DOHH2 (cell line): Measurements from ENCODE around the gene OCA2.

ENCODE experiments used
- EZH2phosphoT487 ChIP-seq: fragments of 200-600 bp; sonication (generic); IDR thresholded peaks from 2 replicates; pipeline ENCODE4 v1.6.1; 2017; ENCODE audit warnings: borderline replicate concordance, mild to moderate bottlenecking, antibody characterized with exemption, low read length, moderate library complexity, mixed read lengths
- TF ChIP-seq, protein P1 (sequence below): fragments of 200-600 bp; sonication (generic); IDR thresholded peaks from one replicate; pipeline ENCODE4 v1.5.1; 2014; ENCODE audit warnings: antibody characterized with exemption, mild to moderate bottlenecking, low read depth, low read length; ENCODE audit not compliant: poor library complexity, severe bottlenecking

- TF ChIP-seq, protein P1, sequence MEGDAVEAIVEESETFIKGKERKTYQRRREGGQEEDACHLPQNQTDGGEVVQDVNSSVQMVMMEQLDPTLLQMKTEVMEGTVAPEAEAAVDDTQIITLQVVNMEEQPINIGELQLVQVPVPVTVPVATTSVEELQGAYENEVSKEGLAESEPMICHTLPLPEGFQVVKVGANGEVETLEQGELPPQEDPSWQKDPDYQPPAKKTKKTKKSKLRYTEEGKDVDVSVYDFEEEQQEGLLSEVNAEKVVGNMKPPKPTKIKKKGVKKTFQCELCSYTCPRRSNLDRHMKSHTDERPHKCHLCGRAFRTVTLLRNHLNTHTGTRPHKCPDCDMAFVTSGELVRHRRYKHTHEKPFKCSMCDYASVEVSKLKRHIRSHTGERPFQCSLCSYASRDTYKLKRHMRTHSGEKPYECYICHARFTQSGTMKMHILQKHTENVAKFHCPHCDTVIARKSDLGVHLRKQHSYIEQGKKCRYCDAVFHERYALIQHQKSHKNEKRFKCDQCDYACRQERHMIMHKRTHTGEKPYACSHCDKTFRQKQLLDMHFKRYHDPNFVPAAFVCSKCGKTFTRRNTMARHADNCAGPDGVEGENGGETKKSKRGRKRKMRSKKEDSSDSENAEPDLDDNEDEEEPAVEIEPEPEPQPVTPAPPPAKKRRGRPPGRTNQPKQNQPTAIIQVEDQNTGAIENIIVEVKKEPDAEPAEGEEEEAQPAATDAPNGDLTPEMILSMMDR, result no peak
- no peak for TF ChIP-seq EZH2phosphoT487
These were observed 97.5 kb downstream of the OCA2 start for GRCh38 chr15:28001641-28002040.
